ENCODE data around the gene SERTAD1.
"Not testable (repeated sequence)": the region's sequence is repeated elsewhere in the genome, so short reads cannot be mapped to it uniquely, and the experiment has no call there.

The SERTAD1 gene

DNA sequence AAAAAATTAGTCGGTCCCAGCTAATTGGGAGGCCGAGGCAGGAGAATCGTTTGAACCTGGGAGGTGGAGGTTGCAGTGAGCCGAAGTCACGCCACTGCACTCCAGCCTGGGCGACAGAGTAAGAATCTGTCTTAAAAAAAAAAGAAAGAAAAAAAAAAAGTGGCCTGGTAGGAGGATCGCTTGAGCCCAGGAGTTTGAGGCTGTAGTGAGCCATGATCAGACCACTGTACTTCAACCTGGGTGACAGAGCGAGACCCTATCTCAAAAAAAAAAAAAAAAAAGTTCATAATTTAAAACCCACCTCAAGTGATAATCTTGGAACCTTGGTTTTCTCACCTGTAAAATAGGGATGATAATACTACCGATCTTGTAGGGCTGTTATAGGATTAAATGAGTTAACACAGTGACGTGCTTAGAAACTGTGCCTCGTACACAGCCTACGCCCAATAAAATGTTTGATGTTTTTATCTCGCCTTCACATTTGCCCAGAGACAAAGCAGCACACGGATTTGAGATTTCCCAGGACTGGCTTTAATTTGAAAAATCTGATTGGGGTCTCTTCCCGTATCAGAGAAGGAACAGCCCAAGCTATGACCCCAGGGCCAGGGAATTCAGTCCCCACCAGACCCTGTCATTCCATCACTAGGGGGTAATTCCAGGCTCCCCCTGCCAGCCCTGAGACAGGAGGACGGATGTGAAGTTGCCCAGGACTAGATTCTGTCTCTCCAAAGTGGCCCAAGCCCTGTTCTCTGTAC lies 3.6 kb downstream of the SERTAD1 start:
- DNase-seq = no peak

DNA sequence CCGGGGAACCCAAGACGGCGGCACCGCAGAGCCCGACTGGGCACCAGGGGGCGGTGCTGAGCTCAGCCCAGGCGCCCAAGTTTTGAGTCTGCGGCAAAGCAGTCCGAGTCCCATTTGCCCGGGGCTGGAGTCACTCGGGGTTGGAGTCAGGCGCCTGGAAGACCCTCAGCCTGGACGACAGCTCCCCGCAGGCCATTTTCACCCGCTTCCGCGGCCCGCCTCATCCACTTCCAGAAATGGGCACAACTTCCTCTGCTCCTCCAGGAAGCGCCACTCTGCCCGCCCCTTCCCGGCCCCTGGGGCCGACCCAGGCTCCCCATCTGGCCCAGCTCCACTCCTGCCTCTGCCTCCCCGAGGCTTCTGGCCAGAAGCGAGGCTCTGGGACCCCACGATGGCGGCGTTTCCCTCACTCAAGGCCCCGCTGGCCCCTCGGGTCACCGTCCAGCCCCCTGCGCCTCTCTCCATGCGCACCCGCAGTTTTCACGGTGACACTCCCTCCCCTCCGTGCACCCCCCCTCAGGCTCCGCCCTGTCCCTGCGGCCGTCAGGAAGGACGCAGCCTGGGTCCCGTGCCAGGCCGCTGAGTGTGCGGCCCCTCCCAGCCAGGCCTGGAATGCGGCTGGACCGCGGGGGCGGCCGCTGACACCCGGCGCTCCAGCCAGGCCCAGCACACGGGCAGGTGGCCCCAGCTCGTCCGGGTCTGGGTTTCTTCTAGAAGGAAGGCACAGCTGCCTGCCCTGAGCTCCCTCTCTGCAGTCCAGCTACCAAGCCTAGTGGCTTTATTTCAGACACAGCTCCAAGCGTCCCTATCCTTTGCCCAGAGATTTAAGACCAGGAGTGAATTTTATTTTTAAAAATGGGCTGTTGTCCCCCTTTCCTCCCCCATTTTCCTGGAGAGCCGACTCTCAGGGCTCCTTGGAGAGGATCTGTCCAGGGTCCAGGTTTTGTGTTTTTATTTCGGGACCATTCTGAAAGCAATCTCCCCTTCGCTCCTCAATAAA lies 4.7 kb downstream of the SERTAD1 start:
- peak; percentile 58 for DNase-seq

DNA sequence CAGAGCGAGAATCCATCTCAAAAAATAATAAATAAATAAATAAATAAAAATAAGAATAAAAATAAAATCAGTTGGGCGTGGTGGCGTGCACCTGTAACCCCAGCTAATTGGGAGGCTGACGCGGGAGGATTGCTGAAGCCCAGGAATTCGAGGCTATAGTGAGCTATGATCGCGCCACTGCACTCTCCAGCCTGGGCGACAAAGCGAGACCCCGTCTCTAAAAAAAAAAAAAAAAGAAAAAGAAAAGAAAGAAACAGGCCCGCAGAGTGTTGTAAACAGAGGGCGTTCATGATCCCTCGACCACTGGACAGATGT lies 5.4 kb downstream of the SERTAD1 start:
- DNase-seq = no peak

DNA sequence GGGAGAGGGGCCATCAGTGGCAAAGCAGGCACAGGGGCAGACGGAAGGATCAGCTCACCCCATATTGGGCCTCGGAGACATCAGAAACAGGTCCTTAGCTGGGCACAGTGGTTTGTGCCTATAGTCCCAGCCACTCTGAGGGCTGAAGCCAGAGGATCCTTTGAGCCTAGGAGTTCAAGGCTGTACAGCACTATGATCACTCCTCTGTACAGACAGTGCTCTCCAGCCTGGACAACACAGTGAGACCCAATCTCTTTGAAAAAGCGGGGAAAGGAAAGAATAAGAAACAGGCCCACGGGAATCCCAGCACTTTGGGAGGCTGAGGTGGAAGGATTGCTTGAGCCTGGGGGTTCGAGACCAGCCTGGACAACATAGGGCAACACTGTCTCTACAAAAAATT lies 6.0 kb downstream of the SERTAD1 start:
- DNase-seq = no peak

DNA sequence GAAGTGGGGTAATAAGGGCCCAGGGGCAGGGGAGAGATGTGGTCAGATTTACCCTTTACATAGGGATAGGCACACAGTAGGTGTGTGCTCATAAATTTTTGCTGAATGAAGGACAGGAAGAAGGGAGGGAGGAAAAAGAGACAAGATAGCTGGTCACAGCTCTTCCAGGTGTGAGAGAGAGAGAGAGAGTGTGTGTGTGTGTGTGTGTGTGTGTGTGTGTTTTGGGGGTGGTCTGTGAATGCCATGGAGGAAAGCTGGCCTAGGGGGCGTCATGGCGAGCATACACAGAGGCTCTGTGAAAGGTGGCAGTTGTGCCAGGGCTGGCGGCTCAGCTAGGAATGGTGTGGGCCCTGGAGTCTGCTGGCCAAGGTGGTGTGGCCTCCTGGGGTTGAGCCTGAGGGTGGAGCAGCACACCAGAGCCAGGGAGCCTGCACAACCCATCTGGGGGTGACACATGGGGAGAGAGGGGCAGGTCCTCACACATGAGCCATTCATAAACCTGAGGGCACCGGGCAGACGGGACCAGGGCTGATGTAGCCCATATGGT lies 6.7 kb downstream of the SERTAD1 start:
- DNase-seq = no peak

DNA sequence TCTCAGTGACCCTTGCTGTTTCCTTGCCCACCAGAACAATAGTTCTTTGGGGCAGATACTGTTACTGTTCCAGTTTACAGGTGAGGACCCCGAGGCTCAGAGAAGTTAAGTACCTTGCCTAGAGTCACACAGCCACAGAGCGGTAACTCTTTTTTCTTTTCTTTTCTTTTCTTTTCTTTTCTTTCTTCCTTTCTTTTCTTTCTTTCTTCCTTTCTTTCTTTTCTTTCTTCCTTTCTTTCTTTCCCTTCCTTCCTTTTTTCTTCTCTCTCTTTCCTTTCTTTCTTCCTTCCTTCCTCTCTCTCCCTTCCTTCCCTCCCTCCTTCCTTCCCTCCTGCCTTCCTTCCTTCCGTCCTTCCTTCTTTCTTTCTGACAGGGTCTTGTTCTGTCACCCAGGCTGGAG lies 7.8 kb downstream of the SERTAD1 start:
- no peak for DNase-seq

DNA sequence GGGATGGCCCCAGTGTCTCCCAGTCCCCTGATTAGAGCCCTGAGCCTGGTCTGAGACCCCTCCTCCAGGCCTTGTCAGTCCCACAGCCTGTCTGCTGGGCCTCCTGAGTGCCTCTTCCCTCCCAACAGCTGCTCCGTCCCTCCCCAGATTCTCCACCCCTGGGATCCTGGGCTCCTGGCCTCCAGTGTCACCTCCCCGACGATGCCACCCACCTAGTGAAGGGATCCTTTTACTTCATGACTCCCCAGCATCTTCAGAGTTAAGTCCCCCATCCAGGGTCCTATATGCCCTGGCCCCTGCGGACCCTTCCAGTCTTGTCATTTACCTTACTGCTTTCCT lies 8.2 kb downstream of the SERTAD1 start:
- DNase-seq = no peak

DNA sequence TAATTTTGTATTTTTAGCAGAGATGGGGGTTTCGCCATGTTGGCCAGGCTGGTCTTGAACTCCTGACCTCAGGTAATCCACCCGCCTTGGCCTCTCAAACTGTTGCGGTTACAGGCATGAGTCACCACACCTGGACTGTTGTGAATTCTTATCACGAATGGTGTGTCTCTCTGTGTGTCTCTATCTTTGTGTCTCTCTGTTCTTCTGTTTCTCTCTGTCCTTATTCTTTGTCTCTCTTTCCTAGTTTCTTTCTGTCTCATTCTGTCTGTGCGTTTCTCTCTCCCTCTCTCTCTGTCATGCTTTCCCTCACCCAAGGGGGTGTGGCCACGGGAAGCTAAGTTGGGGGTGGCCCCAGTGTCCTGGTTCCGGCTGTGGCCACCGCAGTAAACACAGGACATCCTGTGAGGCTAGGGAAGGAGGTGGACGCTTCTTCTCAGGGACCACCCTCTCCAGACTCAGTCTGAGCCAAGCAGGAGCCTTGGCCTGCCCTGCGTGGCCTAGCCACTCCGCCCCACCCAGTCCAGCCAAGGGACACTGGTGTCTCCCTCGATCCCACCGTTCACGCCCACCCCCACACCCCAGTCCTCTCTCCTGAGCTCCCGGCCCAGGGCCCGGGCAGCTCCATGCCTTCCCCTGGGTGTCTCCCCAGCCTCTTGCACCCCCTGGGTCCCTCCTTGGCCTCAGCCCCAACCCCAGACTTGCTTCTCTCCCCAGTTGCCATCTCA lies 8.7 kb downstream of the SERTAD1 start:
- no peak for DNase-seq

DNA sequence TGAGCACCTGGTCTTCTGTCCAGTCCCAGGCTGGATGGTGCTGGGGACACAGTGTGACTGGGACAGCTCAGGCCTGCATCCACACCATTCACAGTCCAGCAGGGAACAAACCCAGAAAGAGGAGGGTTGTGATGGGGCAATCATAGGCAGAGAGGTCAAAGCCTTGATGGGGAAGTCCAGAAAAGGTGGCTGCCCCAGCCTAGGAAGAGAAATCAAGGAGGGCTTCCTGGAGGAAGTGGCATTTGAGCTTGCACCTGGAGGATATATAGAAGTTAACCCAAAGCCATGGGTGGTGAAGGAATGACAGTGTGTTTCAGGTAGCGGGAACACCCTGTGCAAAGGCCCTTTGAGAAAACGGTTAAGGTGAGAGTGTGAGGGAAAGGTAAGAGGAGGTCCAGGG lies 10.0 kb downstream of the SERTAD1 start:
- no peak for DNase-seq

DNA sequence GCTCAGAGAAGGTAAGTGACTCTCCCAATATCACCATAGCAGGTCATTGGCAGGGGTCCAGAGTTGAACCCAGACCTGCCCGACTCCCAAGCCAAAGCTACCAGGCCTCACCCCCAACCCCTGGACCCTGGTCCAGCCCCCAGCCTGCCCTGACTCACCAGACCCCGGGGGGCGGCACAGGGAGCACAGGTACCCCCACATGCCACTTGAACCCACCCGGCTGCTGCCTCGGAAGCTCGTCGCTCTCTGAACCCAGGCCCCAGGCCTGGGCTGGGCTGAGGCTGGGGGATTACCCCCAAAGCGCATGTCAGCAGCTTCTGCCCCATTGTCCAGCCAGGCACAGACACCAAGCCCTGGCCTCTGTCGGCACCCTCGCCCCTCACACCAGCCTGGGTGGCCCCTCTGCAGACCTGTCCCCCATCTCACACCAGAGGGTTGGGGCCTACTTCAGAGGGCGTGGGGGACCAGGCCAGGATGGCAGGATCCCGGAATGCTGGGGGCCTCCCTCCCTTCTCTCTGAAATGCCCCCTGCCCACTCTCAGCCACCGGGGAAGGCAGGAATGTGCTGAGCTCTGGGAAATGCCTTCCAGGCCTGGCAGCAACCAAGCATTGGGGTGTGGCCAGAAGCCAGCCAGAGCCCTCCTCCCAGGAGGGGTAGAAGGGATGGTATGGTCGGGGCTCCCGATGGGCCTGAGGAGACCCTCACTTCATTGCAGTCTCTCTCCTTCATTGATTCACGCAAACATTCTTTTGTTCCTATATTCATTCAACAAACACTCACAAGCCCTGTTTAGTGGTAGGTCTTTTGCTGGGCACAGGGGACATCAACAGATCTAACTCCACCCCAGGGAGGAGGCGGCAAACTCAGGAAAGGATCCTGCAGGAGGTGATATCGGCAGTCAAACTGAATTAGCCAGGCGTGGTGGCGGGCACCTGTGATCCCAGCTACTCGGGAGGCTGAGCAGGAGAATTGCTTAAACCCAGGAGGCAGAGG lies 11.0 kb downstream of the SERTAD1 start:
- DNase-seq = no peak

DNA sequence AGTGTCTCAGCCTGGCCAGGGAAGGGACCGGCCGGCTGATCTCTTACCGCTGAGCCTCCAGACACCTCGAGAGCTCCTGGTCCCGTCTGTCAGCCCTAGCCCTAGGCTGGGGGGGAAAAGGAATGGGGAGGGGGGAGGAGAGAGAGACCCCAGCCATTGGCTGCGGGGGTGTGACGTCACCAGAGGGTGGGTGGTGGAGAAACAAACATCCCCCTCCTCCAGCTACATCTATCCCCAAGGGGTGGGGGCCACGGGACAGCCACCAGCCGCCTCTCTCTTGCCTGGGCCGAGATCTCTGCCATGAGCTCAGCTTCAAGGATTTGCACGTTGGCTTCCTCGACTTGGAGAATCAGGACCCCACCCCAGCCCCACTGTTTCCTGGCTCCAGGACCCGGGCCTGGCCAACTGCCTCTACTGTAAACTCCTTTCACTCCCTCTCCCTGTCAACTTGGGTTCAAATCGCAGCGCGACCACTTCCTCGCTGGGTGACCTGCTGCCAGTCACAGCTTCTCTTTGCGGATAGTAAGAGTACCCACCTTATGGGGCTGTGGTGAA lies 12.4 kb downstream of the SERTAD1 start, which contains the start of gene PRX:
PRX (minus strand) TSS at position 88 of the 555 bp plus-strand sequence. CDS start 5,446 bp downstream, outside the sequence.
- no peak for DNase-seq

DNA sequence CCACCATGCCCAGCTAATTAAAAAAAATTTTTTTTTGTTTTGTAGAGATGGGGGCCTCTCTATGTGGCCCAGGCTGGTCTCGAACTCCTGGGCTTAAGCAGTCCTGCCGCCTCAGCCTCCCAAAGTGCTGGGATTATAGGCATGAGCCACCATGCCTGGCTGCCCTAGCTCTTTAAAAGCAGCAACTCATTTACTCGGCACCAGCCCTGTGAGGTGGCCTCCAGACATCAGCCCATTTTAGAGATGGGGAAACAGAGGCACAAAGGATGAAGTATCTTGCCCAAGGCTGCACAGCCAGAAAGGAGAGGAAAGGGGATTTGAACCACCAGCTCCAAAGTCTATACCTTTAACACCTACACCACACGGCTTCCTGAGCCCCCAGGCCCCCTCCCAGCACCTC lies 12.9 kb downstream of the SERTAD1 start:
- DNase-seq = no peak

DNA sequence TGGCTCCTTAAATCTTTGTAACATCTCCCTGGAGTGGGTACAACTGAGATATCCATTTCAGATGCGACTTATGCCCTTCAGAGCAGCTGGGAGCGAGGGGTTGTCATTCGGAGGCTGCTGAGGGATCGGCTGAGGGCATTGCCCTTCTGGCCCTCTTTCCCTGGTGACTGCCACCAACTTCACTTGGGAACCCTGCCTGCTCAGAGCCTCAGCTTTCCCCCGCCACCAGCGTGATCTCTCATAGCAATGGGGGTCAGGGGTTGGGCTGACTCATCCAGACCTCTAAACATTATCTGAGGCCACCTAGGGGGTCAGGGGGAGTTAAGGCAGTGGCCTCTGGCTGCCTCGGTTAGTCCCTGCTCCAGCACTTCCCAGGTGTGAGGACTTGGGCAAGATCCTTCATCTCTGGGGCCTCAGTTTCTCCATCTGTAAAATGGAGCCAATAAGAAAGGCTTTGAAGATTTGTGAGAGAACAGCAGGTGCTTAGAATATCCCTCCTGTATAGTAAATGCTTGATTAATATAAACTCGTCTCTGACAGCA lies 13.8 kb downstream of the SERTAD1 start:
- no peak for DNase-seq

DNA sequence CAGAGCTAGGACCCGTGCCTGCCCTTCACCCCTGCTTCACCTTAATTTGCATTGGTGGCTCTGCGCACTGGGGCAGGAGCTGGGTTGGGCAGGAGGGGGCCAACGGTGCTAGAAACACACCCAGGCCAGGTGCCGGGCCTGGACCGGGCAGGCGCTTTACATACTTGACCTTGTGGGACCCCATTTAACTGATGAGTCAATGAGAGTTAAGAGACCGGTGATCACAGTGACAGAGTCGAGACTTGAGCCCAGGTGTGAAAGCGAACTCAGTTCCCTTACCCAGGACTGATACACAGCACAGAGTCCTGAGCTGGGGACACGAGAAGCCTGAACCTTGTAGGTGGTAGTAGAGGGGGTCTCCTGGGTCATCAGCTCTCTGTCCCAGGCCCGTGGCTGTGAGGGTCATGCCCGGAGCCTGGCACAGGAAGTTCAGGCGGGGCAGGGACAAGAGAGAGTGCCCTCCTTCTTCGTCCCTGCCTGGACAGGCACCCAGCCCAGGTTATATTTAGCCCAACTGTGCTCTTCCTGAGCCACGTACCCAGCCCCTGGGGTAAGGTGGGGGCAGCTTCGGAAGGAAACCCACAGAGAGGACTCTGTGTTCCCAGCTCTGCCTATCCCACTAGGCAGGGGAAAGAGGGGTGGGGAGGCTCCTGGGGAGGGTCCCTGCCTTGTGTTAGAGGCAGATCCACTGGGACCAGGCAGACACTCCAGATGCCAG lies 14.5 kb downstream of the SERTAD1 start:
- no peak for DNase-seq

DNA sequence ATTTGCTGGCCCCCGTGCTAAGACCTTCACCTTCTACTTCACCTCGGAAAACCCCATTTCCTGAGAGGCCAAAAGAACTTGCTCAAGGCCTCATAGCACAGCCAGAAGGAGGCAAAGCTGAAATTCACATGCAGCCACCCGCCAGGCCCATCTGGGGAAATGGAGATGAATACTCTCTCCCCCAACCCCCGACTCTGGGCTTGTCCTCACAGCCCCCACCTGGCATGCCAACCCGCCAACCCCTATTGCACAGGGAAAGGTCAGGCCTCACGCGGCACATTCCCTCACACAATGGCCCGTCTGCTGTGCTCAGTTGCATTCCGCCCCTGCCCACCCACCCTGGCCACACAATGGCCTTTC lies 15.8 kb downstream of the SERTAD1 start:
- no peak for DNase-seq

DNA sequence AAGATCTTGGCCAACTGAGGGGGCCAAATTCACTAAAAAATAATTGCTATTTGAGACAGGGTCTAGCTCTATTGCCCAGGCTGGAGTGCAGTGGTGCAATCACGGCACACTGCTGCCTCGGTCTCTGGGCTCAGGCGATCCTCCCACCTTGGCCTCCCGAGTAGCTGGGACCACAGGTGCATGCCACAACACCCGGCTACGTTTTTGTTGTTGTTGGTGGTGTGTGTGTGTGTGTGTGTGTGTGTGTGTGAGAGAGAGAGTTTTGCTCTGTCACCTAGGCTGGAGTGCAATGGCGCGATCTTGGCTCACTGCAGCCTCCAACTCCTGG lies 17.2 kb downstream of the SERTAD1 start:
- not testable (repeated sequence) for DNase-seq

DNA sequence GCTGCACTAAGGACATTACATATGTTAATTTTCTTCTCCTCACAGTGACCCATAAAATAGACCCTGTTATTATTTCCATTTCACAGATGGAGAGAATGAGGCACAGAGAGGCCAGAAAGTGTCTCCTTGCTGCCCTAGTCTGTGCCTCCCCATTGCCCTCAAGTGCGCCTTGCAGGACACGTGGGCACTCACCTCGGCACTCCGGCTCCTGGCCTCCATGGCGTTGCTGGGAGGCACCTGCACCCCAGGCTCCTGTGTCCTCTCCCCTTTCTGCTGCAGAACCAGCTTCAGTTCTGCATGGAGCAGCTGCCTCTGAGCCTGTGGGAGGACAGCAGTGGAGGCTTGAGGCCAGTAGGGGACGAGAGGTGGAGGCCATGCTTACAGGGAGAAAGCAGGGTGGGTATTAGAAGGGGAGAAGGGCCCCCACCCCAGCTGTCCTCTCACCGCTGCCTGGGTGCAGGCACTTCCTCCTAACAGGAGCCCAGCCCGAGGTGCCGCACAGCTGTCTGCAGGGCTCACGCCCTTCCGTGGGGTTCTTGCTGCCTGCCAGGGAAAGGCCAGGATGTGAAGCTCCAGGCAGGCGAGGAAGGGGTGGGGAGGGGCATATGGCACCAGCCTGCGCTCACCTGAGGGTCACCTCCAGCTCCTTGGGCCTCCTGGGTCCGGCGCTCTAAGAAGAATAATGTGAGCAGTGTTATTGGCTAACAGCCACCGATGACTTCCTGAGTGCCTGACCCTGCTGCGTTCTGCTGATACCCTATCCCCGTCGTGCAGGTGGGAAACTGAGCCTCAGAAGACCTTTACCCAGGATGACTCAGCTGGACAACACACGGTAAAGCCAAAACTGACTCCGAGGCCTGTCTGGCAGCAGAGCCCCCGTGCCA lies 17.8 kb downstream of the SERTAD1 start:
- DNase-seq = no peak

DNA sequence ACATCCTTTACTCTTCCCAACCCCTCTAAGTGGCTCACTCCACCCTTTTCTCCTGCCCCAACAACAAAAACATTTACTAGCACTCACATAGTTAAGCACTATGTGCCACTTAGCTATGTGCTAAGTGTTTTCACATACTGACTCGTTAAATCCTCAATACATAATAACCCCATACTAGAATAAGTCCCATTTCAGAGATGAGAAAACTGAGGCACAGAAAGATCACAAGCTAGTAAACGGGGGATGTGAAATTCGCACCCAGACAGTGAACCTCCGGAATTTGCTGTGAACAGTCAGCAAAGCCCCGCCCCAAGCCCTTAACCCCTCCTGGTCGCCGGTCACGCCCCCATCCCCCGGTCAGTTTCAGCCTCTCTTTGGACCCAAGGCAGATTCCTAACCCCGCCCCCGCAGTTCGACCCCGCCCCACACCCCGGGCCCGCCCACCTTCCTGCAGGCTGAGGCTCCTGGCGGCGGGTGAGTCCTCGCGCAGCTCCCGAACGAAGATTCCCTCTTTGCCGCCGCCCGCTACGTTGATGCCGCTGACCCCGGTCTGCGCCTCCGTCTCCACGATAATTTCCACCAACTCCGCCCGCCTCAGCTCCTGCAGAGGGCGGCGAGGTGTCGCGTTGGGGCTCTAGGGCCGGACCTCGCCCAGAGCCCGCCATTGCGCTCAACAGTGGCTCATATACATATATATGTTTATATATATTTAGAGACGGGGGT lies 22.4 kb downstream of the SERTAD1 start:
- DNase-seq = peak; percentile 56

DNA sequence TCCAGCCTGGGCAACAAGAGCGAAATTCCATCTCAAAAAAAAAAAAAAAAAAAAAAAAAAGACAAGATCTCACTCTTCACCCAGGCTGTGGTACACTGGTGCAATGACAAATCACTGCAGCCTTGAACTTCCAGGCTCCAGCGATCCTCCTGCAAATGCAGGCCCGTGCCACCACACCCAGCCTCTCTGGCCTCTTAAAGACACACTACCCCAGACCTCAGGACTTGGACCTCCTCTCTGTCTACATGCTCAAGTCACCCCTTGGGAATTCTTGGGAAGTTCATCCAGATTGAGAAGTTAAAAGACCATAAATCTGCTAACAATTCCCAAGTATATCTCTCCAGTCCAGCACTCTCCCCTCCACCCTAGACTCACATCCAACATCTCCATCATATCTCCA lies 25.2 kb downstream of the SERTAD1 start:
- no peak for DNase-seq

Data from amniotic stem cell (primary cell).